K562 treated with DMSO at 1 percent for 12 hours (cell line): ENCODE measurements around the gene TRMT11. TPM values are rescaled to one million over a fixed set of nuclear protein-coding genes. Genes with fewer than 3 reads are reported as not detected.

ENCODE experiments used
- total RNA-seq: library from RNA; unstranded; fragments of 300-600 nt; gene quantifications from 2 replicates; pipeline ENCODE4 v1.2.3, GENCODE V29; 2022; ENCODE audit not compliant: insufficient read depth

TRMT11 gene
- total RNA-seq, result 10.2 and 17.2 TPM in 2 replicates

DNA sequence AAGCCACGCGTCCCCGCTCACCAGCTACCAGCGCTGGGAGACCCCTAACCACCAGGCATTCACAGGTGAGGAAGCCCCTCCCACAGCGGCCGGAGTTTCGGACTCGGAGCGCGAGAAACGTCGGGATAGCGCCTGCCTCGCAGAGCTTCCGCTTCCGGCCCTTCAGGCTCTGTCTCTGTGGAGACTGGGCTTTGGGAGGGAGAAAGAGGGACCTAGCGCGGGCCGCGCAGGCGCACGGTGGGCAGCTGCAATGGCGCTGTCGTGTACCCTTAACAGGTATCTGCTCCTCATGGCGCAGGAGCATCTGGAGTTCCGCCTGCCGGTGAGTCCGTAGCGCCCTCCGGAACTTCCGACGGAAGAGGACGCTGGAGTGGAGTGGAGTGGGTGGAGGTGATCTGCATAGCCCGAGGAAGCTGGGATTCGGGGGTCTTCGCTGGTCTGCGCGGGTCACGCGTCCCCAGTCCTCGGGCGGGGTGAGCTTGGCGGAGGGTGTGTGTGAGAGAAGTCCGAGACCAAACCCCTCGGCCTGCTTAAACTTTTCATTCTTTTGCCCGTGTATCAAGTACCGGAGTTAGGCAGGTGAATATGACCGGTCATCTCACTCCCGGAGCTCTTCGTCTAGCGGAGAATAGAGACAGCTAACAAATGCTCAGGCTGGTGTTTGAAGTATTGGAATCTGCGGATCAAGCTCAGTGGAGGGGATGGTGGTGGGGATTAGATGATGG, at the start of gene TRMT11:
Gene TRMT11, plus strand, starts transcription at position 240 of the 725 bp plus-strand sequence. Its CDS starts 11 bp downstream, at position 251.

GRCh38 chr6:125956506-125957390, 29.6 kb upstream of the TRMT11 start, which contains the start of gene HINT3:
Gene HINT3 (plus strand): TSS chr6:125956770. CDS start chr6:125956978, 208 bp downstream.

Other genes with a start within 250 kb of the TRMT11 start
- not detected in 2 replicates for gene HEY2, start 236.9 kb upstream of the TRMT11 start, total RNA-seq
- gene NCOA7, start 195.6 kb upstream of the TRMT11 start, total RNA-seq, result 6.2 and 22.4 TPM in 2 replicates
- 11.6 and 28.1 TPM in 2 replicates for gene HINT3, start 29.8 kb upstream of the TRMT11 start, total RNA-seq